DND-41 (cell line): Measurements from ENCODE around the gene SH2D4B.

Experiments used
- ATAC-seq: fragments of 200-7000 bp; cut with Tn5 transposase; 3 replicates; pipeline ENCODE4 v1.9.1; 2021; ENCODE audit warnings: low read depth; ENCODE audit not compliant: insufficient read depth
- DNase-seq: peaks from one replicate; pipeline ENCODE4 v3.0.0-alpha.2; 2020
- H2AFZ ChIP-seq: 2 replicates; pipeline ENCODE4 v1.6.0; 2012; ENCODE audit warnings: low read depth, low read length
- H3K27ac ChIP-seq: 2 replicates; pipeline ENCODE4 v1.5.1; 2012; ENCODE audit warnings: low read length, inconsistent platforms
- H3K27me3 ChIP-seq: fragments of 200-600 bp; sonication (generic); 2 replicates; pipeline ENCODE4 v1.6.0; 2012; ENCODE audit warnings: low read length, mild to moderate bottlenecking, inconsistent platforms; ENCODE audit not compliant: insufficient read depth, poor library complexity
- H3K36me3 ChIP-seq: 2 replicates; pipeline ENCODE4 v1.5.1; 2012; ENCODE audit warnings: low read length, inconsistent platforms; ENCODE audit not compliant: insufficient read depth
- H3K4me1 ChIP-seq: 2 replicates; pipeline ENCODE4 v1.5.1; 2012; ENCODE audit warnings: mild to moderate bottlenecking, low read length; ENCODE audit not compliant: insufficient read depth
- H3K4me2 ChIP-seq: 2 replicates; pipeline ENCODE4 v1.6.0; 2012; ENCODE audit warnings: mild to moderate bottlenecking, moderate library complexity, low read length, inconsistent platforms; ENCODE audit not compliant: insufficient read depth
- H3K4me3 ChIP-seq, 2 experiments: fragments of 200-600 bp in 1 of 2; shearing (Covaris generic) in 1 of 2; 2 replicates each; pipeline ENCODE4 v1.5.1; 2012 to 2016; ENCODE audit warnings: inconsistent platforms in 2 of 2, low read length in 2 of 2, mild to moderate bottlenecking in 2 of 2, low read depth in 1 of 2, moderate library complexity in 1 of 2
- H3K79me2 ChIP-seq: 2 replicates; pipeline ENCODE4 v1.6.0; 2012; ENCODE audit warnings: low read length, inconsistent platforms; ENCODE audit not compliant: insufficient read depth
- H3K9ac ChIP-seq: 2 replicates; pipeline ENCODE4 v1.6.0; 2012; ENCODE audit warnings: low read depth, mild to moderate bottlenecking, inconsistent platforms, low read length, moderate library complexity
- H3K9me3 ChIP-seq: 2 replicates; pipeline ENCODE4 v1.5.1; 2012; ENCODE audit warnings: low read length, moderate library complexity, mild to moderate bottlenecking, inconsistent platforms; ENCODE audit not compliant: insufficient read depth, severe bottlenecking
- H4K20me1 ChIP-seq: 2 replicates; pipeline ENCODE4 v1.6.0; 2012; ENCODE audit warnings: low read length; ENCODE audit not compliant: insufficient read depth
- CTCF ChIP-seq: IDR thresholded peaks from 2 replicates; pipeline ENCODE4 v1.5.1; 2012; ENCODE audit warnings: borderline replicate concordance, low read length, moderate library complexity, mild to moderate bottlenecking; ENCODE audit not compliant: poor library complexity, severe bottlenecking; ENCODE audit errors: extremely low read depth
- EZH2 ChIP-seq: IDR thresholded peaks from 3 replicates; pipeline ENCODE4 v1.6.1; 2012; ENCODE audit warnings: borderline replicate concordance, low read depth, mild to moderate bottlenecking, moderate library complexity, low read length, inconsistent platforms; ENCODE audit not compliant: severe bottlenecking

The SH2D4B gene

DNA sequence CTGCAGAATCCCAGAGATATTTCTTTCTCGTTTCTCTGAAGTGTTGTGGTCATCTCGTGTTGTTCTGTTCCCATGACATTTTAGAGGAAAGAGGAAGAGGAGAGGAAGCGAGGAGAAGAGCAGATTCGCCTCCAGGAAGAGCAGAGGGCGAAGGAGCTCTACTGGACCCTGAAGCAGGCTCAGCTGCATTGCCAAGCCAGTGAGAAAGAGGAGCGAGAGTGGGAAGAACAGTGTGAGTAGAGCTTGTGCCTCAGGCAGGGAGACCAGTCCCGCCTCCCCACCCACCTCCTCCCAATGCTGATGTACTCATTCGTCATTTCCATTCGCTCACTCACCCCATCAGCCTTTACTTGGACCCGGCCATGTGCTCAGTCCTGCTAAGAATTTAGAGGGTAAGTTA, 50.8 kb downstream of the SH2D4B start:
- DNase-seq (no peak), ATAC-seq (no peak)
- TF ChIP-seq CTCF (no peak), EZH2 (no peak)
- Histone ChIP-seq H3K4me1 (no peaks in the 10 kb centered on the region), H2AFZ (no peak overlapping the region), H3K9ac (no peak overlapping the region), H3K4me2 (no peak overlapping the region), H3K36me3 (no peaks in the 10 kb centered on the region), H3K9me3 (no peaks in the 10 kb centered on the region), H3K27me3 (no peaks in the 10 kb centered on the region), H4K20me1 (no peaks in the 10 kb centered on the region), H3K4me3 (no peak overlapping the region), H3K79me2 (no peaks in the 10 kb centered on the region), H3K27ac (no peak overlapping the region)

- no peak overlapping the region for H3K4me3 ChIP-seq
These were observed 52.1 kb downstream of the SH2D4B start for GRCh38 chr10:80589726-80590373.

DNA sequence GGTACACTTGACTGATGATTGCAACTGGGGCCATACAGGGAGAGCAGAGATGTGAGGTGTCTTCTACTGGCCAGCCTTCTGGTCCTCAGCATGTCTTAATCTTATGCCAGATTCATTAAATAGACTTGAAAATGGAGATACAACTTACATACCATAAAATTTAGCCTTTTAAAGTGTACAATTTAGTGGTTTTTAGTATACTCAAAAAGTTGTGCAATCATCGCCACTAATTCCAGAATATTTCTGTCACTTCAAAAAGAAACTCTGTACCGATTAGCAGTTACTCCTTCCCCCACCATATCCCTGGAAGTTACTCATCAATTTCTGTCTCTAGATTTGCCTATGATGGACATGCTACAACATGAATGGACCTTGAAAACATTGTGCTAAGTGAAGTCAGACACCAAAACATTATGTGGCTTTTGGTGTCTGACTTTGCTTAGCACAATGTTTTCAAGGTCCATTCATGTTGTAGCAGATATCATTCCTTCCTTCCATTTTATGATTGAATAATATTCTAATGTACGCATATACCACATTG, 53.0 kb downstream of the SH2D4B start:
- DNase-seq (no peak), ATAC-seq (no peak)
- Histone ChIP-seq H3K36me3 (no peaks in the 10 kb centered on the region), H2AFZ (no peak overlapping the region), H3K4me1 (no peaks in the 10 kb centered on the region), H3K9me3 (no peaks in the 10 kb centered on the region), H3K27ac (no peak overlapping the region), H4K20me1 (no peaks in the 10 kb centered on the region), H3K4me3 (no peak overlapping the region), H3K4me2 (no peak overlapping the region), H3K27me3 (no peaks in the 10 kb centered on the region), H3K79me2 (no peaks in the 10 kb centered on the region), H3K9ac (no peak overlapping the region)
- no peak for TF ChIP-seq EZH2
- no peak for TF ChIP-seq CTCF

More at GRCh38 chr10:80589726-80590373, 52.1 kb downstream of the SH2D4B start:
- H3K27ac ChIP-seq = no peak overlapping the region
- no peaks in the 10 kb centered on the region for H3K27me3 ChIP-seq
- no peaks in the 10 kb centered on the region for H3K79me2 ChIP-seq
- H3K9ac ChIP-seq = no peak overlapping the region
- no peak for TF ChIP-seq CTCF
- TF ChIP-seq EZH2 = no peak
- H3K36me3 ChIP-seq = no peaks in the 10 kb centered on the region
- no peaks in the 10 kb centered on the region for H4K20me1 ChIP-seq
- no peak for DNase-seq
- no peaks in the 10 kb centered on the region for H3K4me1 ChIP-seq
- H2AFZ ChIP-seq = no peak overlapping the region
- no peak for ATAC-seq
- H3K9me3 ChIP-seq = no peaks in the 10 kb centered on the region
- H3K4me2 ChIP-seq = no peak overlapping the region
